Superior temporal gyrus (tissue), 1 donor: ENCODE results near the gene TACC3.

Source experiments
- DNase-seq: peaks from one replicate; pipeline ENCODE4 v3.0.0-alpha.2; 2016; ENCODE audit errors: extremely low spot score

The TACC3 gene

GRCh38 chr4:1792832-1793495, 71.6 kb downstream of the TACC3 start, which contains the start of gene FGFR3:
FGFR3 (plus strand) TSS chr4:1793293; CDS start chr4:1793935, 642 bp downstream.
- no peak for DNase-seq

GRCh38 chr4:1793496-1793840, 72.1 kb downstream of the TACC3 start:
- no peak for DNase-seq

DNA sequence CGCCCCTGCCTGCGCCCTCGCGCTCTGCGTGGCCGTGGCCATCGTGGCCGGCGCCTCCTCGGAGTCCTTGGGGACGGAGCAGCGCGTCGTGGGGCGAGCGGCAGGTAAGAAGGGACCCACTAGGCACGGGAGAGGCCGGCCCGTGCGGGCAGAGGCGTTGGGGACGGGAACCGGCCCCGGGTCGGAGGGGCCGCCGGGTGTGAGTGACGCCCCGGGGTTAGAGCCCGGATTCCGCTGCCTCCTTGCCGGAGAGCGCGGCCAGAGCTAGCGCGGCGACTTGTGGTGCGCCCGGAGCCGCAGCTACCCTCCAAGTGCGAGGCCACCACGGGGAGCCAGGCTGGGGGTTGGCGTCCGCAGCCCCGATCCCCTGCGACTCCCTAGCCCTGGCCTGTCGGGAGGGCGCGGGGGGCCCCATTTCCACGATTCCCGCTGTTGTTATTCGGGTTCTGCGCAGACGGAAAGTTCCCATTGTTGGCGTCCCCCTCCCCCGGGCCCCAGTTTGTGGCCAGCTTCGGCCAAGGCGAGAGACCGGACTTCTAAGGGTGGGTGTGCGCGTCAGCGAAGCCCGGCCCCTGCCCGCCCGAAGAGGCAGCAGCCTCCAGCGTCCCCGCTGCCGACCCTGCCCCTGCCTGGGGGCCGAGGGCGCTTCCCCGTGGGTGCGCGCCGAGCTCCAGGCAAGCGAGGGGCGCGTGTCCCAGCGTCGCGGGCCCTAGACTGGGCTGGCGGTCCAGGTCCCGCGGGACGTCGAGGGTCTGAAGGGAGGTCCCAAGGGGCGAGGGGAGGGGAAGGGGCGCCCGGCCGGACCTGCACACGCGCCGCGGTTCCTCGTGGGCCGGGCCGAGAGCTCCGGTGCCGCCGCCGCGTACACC, 72.9 kb downstream of the TACC3 start:
- no peak for DNase-seq
